ENCODE results near the gene TSPO. TPM values are rescaled to one million over a fixed set of nuclear protein-coding genes. Genes with fewer than 3 reads are reported as not detected.
"Not testable (repeated sequence)": the region's sequence is repeated elsewhere in the genome, so short reads cannot be mapped to it uniquely, and the experiment has no call there.

TSPO gene
- total RNA-seq, 1 experiment from 2014 or later = 243 TPM

DNA sequence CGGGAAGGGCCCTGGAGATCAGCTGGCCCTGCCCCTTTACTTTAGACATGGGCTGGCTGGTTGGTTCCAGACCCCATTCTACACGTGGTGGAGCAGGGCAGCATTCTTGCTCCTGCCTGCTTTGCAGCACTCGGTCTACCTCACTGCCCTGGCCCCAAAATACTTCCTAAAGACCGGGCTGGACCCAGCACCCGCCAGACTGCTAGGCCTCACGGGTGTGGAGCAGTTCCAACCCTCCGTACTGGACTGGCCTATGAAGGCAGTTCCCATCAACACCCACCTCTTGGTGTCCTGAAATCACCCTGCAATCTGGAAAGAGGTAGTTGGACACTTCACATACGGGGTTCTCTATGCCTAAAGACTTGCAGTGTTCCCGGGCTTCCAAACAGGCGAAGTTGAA is 14.6 kb upstream of the TSPO start:
- H3K4me3 ChIP-seq = no peak overlapping the region
- intact Hi-C loops (cut with micrococcal nuclease; ENCODE audit: unreplicated experiment) = no loop called here
- H3K79me2 ChIP-seq (ENCODE audit: low read depth) = peaks cover 34% of the 10 kb centered on the region
- H3K27me3 ChIP-seq (ENCODE audit: insufficient read depth, low read depth) = no peaks in the 10 kb centered on the region
- H3K4me1 ChIP-seq (replicated peaks; ENCODE audit: insufficient read depth) = peaks cover 7% of the 10 kb centered on the region
- ChIA-PET POLR2A (ENCODE audit: unreplicated experiment) (no interaction called here), CTCF (no interaction called here)
- no peak overlapping the region for H3K4me2 ChIP-seq
- DNase-seq = no peak
- H3F3A ChIP-seq (ENCODE audit: insufficient read depth, low read depth) = peaks cover 19% of the 10 kb centered on the region; the same call in 1 of the 2 replicates
- no peak overlapping the region for H2AFZ ChIP-seq
- H4K20me1 ChIP-seq (ENCODE audit: insufficient read depth) = peaks cover 28% of the 10 kb centered on the region
- peaks cover 46% of the 10 kb centered on the region for H3K36me3 ChIP-seq (ENCODE audit: low read depth)
- TF ChIP-seq, protein P1, sequence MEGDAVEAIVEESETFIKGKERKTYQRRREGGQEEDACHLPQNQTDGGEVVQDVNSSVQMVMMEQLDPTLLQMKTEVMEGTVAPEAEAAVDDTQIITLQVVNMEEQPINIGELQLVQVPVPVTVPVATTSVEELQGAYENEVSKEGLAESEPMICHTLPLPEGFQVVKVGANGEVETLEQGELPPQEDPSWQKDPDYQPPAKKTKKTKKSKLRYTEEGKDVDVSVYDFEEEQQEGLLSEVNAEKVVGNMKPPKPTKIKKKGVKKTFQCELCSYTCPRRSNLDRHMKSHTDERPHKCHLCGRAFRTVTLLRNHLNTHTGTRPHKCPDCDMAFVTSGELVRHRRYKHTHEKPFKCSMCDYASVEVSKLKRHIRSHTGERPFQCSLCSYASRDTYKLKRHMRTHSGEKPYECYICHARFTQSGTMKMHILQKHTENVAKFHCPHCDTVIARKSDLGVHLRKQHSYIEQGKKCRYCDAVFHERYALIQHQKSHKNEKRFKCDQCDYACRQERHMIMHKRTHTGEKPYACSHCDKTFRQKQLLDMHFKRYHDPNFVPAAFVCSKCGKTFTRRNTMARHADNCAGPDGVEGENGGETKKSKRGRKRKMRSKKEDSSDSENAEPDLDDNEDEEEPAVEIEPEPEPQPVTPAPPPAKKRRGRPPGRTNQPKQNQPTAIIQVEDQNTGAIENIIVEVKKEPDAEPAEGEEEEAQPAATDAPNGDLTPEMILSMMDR (conservative IDR thresholded peaks at IDR 0.05) = no peak
- TF ChIP-seq EZH2 (IDR thresholded peaks at IDR 0.05; ENCODE audit: low read depth) = no peak
- no peaks in the 10 kb centered on the region for H3K9me3 ChIP-seq (ENCODE audit: insufficient read depth, low read depth)
- H3K27ac ChIP-seq = no peak overlapping the region
- no TSS peak for BruUV-seq (replicated peaks)
- H3K9me2 ChIP-seq (ENCODE audit: insufficient read depth) = no peaks in the 10 kb centered on the region

DNA sequence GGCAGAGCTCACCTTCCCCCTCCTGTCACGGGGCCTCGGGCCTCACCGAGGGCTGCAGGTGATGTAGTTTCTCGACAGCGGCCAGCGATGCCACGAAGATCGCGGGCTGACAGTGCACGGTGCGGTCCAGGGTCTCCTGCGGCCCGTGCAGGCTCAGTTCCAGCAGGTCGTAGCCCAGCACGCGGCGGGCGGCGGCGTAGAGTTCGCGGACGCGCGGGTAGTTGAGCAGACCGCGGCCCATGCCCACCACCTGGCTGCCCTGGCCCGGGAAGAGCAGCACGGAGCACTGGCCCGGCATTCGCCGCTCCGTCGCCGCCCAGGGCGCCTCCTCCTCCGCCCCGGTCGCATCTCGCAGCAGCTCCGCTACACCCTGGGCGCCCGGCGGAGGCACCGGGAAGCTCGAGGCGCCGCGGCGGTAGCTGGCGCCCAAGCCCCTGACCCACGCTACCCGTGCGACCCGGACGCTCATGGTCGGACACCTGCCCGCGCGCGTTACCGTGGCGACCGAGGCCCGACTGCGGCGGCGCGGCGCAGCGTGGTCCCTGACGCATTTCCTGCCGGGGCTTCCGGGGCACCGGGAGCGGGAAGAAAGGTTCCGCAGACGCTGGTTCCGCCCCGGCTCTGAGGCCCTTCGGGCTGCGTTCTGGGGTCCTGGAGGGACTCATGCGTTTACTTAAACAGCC is 8.3 kb upstream of the TSPO start, which contains the start of gene MCAT:
Gene MCAT (minus strand): TSS at position 519 of the 683 bp plus-strand sequence. CDS start 50 bp downstream, at position 469.
- peak within 1 kb of the TSS; percentile 82 for H3K4me3 ChIP-seq
- intact Hi-C loops (cut with micrococcal nuclease; ENCODE audit: unreplicated experiment) = no loop called here
- H3K27ac ChIP-seq = peak within 1 kb of the TSS; percentile 35
- peaks cover 9% of the 10 kb centered on the region; the same call in 1 of the 2 replicates for H4K20me1 ChIP-seq (ENCODE audit: insufficient read depth)
- H3K36me3 ChIP-seq (ENCODE audit: low read depth) = peaks cover 25% of the 10 kb centered on the region
- peak within 1 kb of the TSS; percentile 80 for H3K4me2 ChIP-seq
- H3K79me2 ChIP-seq (ENCODE audit: low read depth) = peaks cover 43% of the 10 kb centered on the region
- TSS peak; percentile 28 for BruUV-seq (replicated peaks)
- ChIA-PET CTCF (no interaction called here), POLR2A (ENCODE audit: unreplicated experiment) (no interaction called here)
- H3K4me1 ChIP-seq (replicated peaks; ENCODE audit: insufficient read depth) = peaks cover 19% of the 10 kb centered on the region
- no peak for TF ChIP-seq EZH2 (IDR thresholded peaks at IDR 0.05; ENCODE audit: low read depth)
- TF ChIP-seq, protein P1 (conservative IDR thresholded peaks at IDR 0.05) = no peak
- H3K9me3 ChIP-seq (ENCODE audit: insufficient read depth, low read depth) = no peaks in the 10 kb centered on the region
- H3F3A ChIP-seq (ENCODE audit: insufficient read depth, low read depth) = peaks cover 17% of the 10 kb centered on the region
- H3K9me2 ChIP-seq (ENCODE audit: insufficient read depth) = no peaks in the 10 kb centered on the region
- peak within 1 kb of the TSS; percentile 93 for H2AFZ ChIP-seq
- no peaks in the 10 kb centered on the region for H3K27me3 ChIP-seq (ENCODE audit: insufficient read depth, low read depth)
- peak; percentile 67 to 78 for DNase-seq

DNA sequence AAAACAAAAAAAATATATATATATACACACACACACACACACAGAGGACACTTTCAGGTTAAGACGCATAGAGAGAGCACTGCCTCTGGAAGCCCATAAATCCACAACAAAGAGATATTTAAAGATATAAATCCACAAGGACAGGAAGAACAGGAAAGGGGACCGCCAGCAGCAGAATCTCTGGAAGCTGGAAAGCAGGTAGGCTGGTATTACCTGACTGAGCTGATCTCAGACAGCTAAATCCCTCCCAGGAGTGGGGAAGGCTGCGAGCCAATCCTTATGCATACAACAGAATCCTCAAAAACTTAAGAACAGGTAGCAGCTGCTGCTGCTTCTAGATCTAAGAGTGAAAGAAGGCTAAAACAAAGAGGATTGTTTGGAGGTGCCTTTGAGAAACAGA is 6.4 kb upstream of the TSPO start:
- TF ChIP-seq, protein P1 (conservative IDR thresholded peaks at IDR 0.05) = no peak
- no peak for TF ChIP-seq EZH2 (IDR thresholded peaks at IDR 0.05; ENCODE audit: low read depth)
- Histone ChIP-seq H3K4me1 (replicated peaks; ENCODE audit: insufficient read depth) (peaks cover 19% of the 10 kb centered on the region), H3K9me3 (ENCODE audit: insufficient read depth, low read depth) (no peaks in the 10 kb centered on the region), H3K9me2 (ENCODE audit: insufficient read depth) (no peaks in the 10 kb centered on the region), H3K36me3 (ENCODE audit: low read depth) (peaks cover 12% of the 10 kb centered on the region), H3F3A (ENCODE audit: insufficient read depth, low read depth) (peaks cover 20% of the 10 kb centered on the region), H3K27ac (no peak overlapping the region), H2AFZ (no peak overlapping the region; the same call in 1 of the 2 replicates), H3K79me2 (ENCODE audit: low read depth) (peaks cover 31% of the 10 kb centered on the region), H3K27me3 (ENCODE audit: insufficient read depth, low read depth) (no peaks in the 10 kb centered on the region), H4K20me1 (ENCODE audit: insufficient read depth) (peaks cover 5% of the 10 kb centered on the region; the same call in 1 of the 2 replicates), H3K4me2 (no peak overlapping the region), H3K4me3 (no peak overlapping the region)
- no TSS peak for BruUV-seq (replicated peaks)
- ChIA-PET CTCF (no interaction called here), POLR2A (ENCODE audit: unreplicated experiment) (no interaction called here)
- intact Hi-C loops (cut with micrococcal nuclease; ENCODE audit: unreplicated experiment) = no loop called here
- peak in 1 of 2 experiments; percentile 69 for DNase-seq

DNA sequence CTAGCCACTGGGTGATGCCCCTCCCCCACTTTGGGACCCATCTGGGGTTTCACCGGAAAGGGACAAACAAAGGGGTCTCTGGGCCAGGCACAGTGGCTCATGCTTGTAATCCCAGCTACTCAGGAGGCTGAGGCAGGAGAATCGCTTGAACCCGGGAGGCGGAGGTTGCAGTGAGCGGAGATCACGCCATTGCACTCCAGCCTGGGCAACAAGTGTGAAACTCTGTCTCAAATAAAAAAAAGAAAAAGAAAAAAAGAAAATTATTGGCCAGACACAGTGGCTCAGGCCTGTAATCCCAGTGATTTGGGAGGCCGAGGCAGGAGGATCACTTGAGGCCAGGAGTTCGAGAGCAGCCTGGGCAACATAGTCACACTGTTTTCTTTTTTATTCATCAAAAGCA is 6.0 kb upstream of the TSPO start:
- H3K36me3 ChIP-seq (ENCODE audit: low read depth); CTCF ChIA-PET; H2AFZ ChIP-seq; intact Hi-C loops (cut with micrococcal nuclease; ENCODE audit: unreplicated experiment); H3K27ac ChIP-seq; H4K20me1 ChIP-seq (ENCODE audit: insufficient read depth); H3K9me3 ChIP-seq (ENCODE audit: insufficient read depth, low read depth); BruUV-seq (replicated peaks); H3K4me2 ChIP-seq; H3K4me3 ChIP-seq; H3K27me3 ChIP-seq (ENCODE audit: insufficient read depth, low read depth); POLR2A ChIA-PET (ENCODE audit: unreplicated experiment); H3K9me2 ChIP-seq (ENCODE audit: insufficient read depth): not testable (repeated sequence)
- peak in 1 of 2 experiments; percentile 13 for DNase-seq
- H3K79me2 ChIP-seq (ENCODE audit: low read depth) = peaks cover 27% of the 10 kb centered on the region
- peaks cover 20% of the 10 kb centered on the region for H3F3A ChIP-seq (ENCODE audit: insufficient read depth, low read depth)
- H3K4me1 ChIP-seq (replicated peaks; ENCODE audit: insufficient read depth) = peaks cover 19% of the 10 kb centered on the region

DNA sequence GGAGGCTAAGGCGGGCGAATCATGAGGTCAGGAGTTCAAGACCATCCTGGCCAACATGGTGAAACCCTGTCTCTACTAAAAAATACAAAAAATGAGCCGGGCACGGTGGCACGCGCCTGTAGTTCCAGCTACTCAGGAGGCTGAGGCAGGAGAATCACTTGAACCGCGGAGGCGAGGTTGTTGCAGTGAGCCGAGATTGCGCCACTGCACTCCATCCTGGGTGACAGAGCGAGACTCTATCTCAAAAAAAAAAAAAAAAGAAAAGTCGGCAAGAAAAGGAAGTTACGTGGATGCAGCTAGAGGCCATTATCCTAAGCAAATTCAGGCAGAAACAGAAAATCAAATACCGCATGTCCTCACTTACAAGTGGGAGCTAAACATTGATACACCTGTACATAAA is 5.0 kb upstream of the TSPO start:
- H3F3A ChIP-seq (ENCODE audit: insufficient read depth, low read depth) = peaks cover 25% of the 10 kb centered on the region
- POLR2A ChIA-PET (ENCODE audit: unreplicated experiment); intact Hi-C loops (cut with micrococcal nuclease; ENCODE audit: unreplicated experiment); H3K4me2 ChIP-seq; H3K4me3 ChIP-seq; H3K9me3 ChIP-seq (ENCODE audit: insufficient read depth, low read depth); H2AFZ ChIP-seq; BruUV-seq (replicated peaks); H4K20me1 ChIP-seq (ENCODE audit: insufficient read depth); H3K9me2 ChIP-seq (ENCODE audit: insufficient read depth); CTCF ChIA-PET; H3K27ac ChIP-seq; H3K36me3 ChIP-seq (ENCODE audit: low read depth); DNase-seq; H3K27me3 ChIP-seq (ENCODE audit: insufficient read depth, low read depth): not testable (repeated sequence)
- peaks cover 17% of the 10 kb centered on the region for H3K79me2 ChIP-seq (ENCODE audit: low read depth)
- peaks cover 20% of the 10 kb centered on the region for H3K4me1 ChIP-seq (replicated peaks; ENCODE audit: insufficient read depth)

Data from PC-9 (cell line).